Mucosa of stomach (tissue), 1 donor: ENCODE data around the gene NABP1.

Experiments used
- H3K27me3 ChIP-seq: one replicate; pipeline ENCODE4 v1.7.0; 2013; ENCODE audit warnings: mild to moderate bottlenecking, low read length; ENCODE audit not compliant: control insufficient read depth, insufficient read depth
- H3K36me3 ChIP-seq: one replicate; pipeline ENCODE4 v1.7.0; 2013; ENCODE audit warnings: low read length; ENCODE audit not compliant: control insufficient read depth, insufficient read depth
- H3K4me1 ChIP-seq: one replicate; pipeline ENCODE4 v1.7.0; 2013; ENCODE audit warnings: mild to moderate bottlenecking, low read length; ENCODE audit not compliant: control insufficient read depth, insufficient read depth
- H3K4me3 ChIP-seq: one replicate; pipeline ENCODE4 v1.7.0; 2013; ENCODE audit warnings: low read length
- H3K9ac ChIP-seq: one replicate; pipeline ENCODE4 v1.7.0; 2013; ENCODE audit warnings: mild to moderate bottlenecking, low read length, moderate library complexity
- H3K9me3 ChIP-seq: one replicate; pipeline ENCODE4 v1.7.0; 2013; ENCODE audit warnings: mild to moderate bottlenecking, low read length, moderate library complexity; ENCODE audit not compliant: control insufficient read depth
- donor health status: Pancreatic carcinoma.

Gene NABP1

DNA sequence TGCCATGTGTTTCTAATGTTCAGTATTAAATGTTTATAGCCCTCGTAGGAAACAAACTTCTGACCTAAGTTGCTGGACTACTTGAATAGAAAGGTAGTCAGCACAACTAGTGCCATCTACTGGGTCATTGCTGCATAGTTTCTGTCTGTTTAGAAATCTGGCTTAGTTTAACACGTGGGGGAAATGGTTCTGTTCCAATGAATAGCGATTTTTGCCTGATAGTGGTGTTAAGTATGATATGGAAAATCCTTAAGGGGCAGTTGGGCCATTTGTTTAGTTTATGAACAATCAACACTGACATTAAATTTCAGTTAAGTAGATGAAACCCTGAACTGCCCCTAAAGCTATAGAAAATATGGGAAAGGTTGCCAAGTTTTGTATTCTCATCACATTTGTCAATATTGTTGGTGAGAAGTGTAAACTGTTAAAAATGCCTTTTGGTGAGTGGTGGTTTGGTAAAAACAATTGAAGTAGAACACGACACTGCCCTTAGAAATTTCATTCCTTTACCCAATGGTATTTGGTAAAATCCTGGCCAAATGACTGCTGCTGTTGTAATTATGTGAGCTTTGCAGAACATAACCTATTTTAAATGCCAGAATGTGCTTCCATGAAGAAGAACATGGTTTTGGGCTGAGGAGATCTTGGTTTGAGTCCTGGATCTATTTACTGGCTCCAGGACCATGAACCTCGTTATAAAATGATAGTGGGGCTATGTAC is 13.2 kb downstream of the NABP1 start:
- no peaks in the 10 kb centered on the region for H3K27me3 ChIP-seq
- no peak overlapping the region for H3K4me3 ChIP-seq
- H3K36me3 ChIP-seq: no peaks in the 10 kb centered on the region
- H3K9me3 ChIP-seq: no peaks in the 10 kb centered on the region
- no peak overlapping the region for H3K9ac ChIP-seq
- peaks cover 17% of the 10 kb centered on the region for H3K4me1 ChIP-seq

DNA sequence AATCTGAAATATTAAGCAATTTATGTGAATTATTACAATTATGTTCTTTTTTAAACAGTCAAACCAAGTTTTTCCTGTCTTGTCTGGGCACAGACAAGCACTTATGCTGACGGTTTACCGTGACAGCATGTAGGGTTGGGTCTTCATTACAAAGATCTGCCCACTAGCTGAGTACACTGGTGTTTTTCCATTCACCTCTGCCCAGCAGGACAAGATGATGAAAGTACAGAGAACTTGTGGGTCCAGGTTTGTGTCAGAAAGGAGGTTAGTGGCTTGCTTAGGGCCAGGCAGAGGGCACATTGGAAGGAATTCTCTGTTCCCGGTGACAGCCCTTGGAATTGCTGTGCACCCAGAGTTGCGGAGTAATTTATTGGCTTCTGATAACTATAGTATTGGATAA is 14.0 kb downstream of the NABP1 start:
- H3K27me3 ChIP-seq: no peaks in the 10 kb centered on the region

DNA sequence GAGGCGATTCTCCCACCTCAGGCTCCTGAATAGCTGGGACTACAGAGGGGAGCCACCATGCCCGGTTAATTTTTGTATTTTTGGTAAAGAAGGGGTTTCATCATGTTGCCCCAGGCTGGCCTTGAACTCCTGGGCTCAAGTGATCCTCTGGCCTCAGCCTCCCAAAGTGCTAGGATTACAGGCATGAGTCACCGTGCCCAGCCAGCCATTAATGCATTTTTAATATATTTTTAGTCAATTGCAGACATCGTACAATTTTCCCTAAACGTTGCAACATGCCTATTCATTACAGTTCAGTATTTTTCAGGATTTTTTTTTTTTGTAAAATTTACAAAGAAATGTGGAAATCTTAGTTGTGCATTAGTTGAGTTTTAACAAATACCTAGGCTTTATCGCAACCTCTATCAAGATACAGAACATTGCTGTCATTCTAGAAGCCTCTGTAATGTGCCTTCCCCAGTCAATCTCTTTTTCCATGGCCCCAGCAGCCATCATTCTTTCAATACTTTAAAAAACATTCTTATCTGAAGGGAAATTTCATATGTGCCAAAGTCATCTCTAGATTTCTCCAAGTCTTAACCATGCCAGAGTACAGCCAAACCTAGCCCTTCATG is 14.7 kb downstream of the NABP1 start:
- Histone ChIP-seq H3K9ac (no peak overlapping the region), H3K36me3 (no peaks in the 10 kb centered on the region), H3K4me3 (no peak overlapping the region), H3K9me3 (no peaks in the 10 kb centered on the region), H3K27me3 (no peaks in the 10 kb centered on the region), H3K4me1 (peaks cover 17% of the 10 kb centered on the region)

More for the DNA sequence above, 14.0 kb downstream of the NABP1 start:
- no peak overlapping the region for H3K4me3 ChIP-seq
- no peaks in the 10 kb centered on the region for H3K9me3 ChIP-seq
- H3K9ac ChIP-seq: no peak overlapping the region
- peaks cover 17% of the 10 kb centered on the region for H3K4me1 ChIP-seq
- no peaks in the 10 kb centered on the region for H3K36me3 ChIP-seq

DNA sequence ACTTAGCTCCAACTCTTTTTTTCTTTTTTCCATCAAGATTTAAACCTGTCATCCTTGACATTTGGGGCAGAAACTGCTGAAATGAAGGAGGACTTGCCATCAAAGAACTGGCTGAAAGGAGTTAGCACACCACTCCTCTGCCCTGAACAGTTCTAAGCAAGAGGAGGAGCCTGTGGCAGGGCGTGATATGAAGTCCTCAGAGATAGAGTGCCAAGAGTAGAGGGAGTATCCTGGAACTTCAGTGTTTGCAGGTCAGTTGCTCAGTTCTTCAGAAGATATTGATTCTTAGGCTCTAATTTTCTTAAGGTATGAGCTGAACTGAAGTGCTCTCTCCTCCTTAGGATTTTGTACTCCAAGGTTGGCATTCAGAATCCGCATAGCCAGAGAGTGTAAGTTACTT is 15.2 kb downstream of the NABP1 start:
- no peak overlapping the region for H3K9ac ChIP-seq
- no peaks in the 10 kb centered on the region for H3K27me3 ChIP-seq
- no peak overlapping the region for H3K4me3 ChIP-seq

DNA sequence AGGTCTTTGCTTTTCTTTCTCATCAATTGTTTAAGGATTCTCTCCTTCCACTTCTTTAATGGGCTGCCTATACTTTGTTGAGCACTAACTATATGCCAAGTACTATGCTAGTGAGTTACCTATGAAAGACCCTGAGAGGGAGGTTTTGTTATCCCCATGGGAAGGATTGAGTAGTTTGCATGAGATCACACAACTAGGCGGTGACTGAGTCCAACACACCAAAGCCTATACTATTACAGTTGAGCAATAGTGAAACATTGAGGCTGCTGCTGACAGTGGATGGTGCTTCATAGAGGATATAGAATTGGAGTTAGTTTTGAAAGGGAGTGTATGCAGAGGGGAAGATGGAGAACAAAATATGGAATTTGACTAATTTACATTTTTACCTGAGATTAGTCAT is 15.8 kb downstream of the NABP1 start:
- Histone ChIP-seq H3K4me1 (peaks cover 13% of the 10 kb centered on the region), H3K27me3 (no peaks in the 10 kb centered on the region), H3K36me3 (no peaks in the 10 kb centered on the region), H3K4me3 (no peak overlapping the region), H3K9me3 (no peaks in the 10 kb centered on the region), H3K9ac (no peak overlapping the region)

More for the DNA sequence above, 15.2 kb downstream of the NABP1 start:
- H3K4me1 ChIP-seq: peaks cover 17% of the 10 kb centered on the region
- H3K36me3 ChIP-seq: no peaks in the 10 kb centered on the region
- no peaks in the 10 kb centered on the region for H3K9me3 ChIP-seq

DNA sequence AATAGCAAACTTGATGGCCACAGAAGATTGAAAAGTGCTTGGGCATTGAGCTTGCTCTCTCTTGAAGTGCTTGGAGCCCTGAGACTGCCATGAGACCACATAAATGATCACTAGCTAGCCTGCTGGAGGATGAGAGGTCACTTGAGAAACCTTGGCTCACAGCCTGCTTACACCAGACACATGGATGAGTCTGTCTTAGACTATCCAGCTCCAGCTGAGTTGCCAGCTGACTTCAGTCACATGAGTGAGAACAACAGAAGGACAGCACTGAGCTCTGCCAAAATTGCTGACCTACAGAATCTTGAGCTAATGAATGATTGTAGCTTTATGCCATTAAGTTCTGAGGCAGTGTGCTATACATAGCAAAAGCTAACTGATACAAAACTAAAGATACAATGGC is 18.1 kb downstream of the NABP1 start:
- Histone ChIP-seq H3K27me3 (no peaks in the 10 kb centered on the region), H3K4me1 (no peaks in the 10 kb centered on the region), H3K9me3 (no peaks in the 10 kb centered on the region), H3K4me3 (no peak overlapping the region), H3K36me3 (no peaks in the 10 kb centered on the region), H3K9ac (no peak overlapping the region)

DNA sequence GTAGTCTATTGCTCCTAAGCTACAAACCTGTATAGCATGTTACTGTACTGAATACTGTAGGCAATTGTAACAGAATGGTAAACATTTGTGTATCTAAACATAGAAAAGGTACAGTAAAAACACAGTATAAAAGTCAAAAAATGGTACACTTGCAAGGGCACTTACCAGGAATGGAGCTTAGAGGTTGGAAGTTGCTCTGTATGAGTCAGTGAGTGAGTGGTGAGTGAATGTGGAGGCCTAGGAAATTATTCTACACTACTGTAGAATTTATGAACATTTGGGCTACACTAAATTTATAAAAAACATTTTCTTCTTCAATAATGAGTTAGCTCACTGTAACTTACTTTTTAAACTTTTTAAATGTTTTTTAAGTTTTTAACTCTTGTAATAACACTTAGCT is 19.0 kb downstream of the NABP1 start:
- no peaks in the 10 kb centered on the region for H3K9me3 ChIP-seq
- H3K9ac ChIP-seq: no peak overlapping the region
- H3K4me1 ChIP-seq: no peaks in the 10 kb centered on the region
- no peaks in the 10 kb centered on the region for H3K36me3 ChIP-seq
- H3K27me3 ChIP-seq: no peaks in the 10 kb centered on the region
- no peak overlapping the region for H3K4me3 ChIP-seq

DNA sequence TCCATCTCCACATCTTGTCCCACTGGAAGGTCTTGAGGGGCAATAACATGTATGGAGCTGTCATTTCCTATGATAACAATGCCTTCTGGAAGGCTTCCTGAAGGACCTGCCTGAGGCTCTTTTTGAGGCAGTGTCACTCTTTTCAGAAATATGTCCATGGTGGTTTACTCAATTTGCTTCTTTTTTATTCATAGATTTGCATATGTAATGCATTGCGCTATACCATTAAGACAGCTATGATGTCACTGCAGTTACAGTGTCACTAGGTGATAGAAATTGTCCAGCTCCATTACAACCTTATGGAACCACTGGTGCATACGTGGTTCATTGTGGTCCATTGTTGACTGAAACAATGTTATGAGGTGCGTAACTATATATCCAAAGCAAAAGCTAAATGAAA is 19.9 kb downstream of the NABP1 start:
- no peaks in the 10 kb centered on the region for H3K4me1 ChIP-seq
- H3K4me3 ChIP-seq: no peak overlapping the region
- H3K9ac ChIP-seq: no peak overlapping the region
- H3K9me3 ChIP-seq: no peaks in the 10 kb centered on the region
- H3K36me3 ChIP-seq: no peaks in the 10 kb centered on the region
- no peaks in the 10 kb centered on the region for H3K27me3 ChIP-seq

DNA sequence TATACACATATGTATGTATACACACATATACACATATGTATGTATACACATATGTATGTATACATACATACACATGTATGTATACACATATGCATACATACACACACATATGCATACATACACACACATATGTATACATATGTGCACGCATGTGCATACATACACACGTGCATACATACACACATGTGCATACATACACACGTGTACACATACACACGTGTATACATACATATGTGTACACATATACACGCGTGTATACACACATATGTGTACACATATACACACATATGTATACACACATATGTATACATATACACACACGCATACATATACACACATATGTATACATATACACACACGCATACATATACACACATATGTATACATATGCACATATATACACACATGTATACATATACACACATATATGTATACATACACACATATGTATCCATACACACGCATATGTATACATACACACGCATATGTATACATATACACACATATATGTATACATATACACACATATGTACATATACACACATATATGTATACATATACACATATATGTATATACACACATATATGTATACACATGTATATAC is 21.5 kb downstream of the NABP1 start:
- no peaks in the 10 kb centered on the region for H3K36me3 ChIP-seq

DNA sequence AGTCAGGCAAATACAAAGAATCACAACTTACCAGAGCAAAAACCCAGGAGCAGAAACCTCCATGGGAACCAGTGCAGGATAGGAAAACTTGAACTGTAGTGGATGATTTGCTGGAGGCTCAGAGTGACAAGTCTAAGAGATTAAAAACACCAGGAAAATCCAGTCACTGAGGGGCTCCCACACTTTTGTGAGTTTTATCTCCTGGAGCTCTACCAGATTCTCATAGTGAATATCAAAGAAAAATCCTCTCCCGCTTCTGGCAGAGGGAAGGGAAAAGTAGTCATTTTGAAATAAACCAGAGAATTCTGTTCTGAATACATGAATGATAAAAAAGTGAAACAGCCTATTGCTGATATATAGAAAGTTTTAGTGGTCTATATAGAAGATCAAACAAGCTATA is 23.1 kb downstream of the NABP1 start:
- Histone ChIP-seq H3K9me3 (no peaks in the 10 kb centered on the region), H3K4me3 (no peak overlapping the region), H3K36me3 (no peaks in the 10 kb centered on the region), H3K9ac (no peak overlapping the region), H3K4me1 (no peaks in the 10 kb centered on the region), H3K27me3 (no peaks in the 10 kb centered on the region)

More for the DNA sequence above, 21.5 kb downstream of the NABP1 start:
- no peak overlapping the region for H3K9ac ChIP-seq
- no peaks in the 10 kb centered on the region for H3K4me1 ChIP-seq
- H3K9me3 ChIP-seq: no peaks in the 10 kb centered on the region
- no peaks in the 10 kb centered on the region for H3K27me3 ChIP-seq
- H3K4me3 ChIP-seq: no peak overlapping the region

DNA sequence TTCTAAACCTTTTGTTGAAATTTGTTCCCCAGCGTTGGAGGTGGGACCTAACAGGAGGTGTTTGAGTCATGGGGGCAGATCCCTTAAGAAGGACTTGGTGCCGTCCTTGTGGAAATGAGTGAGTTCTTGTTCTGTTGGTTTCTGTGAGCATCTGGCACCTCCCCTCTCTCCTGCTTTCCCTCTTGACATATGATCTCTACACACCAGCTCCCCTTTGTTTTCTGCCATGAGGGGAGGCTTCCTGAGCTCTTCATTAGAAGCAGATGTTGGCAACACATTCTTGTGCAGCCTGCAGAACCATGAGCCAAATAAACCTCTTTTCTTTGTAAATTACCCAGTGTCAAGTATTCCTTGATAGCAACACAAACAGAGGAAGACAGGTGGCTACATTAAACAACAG is 23.8 kb downstream of the NABP1 start:
- Histone ChIP-seq H3K4me3 (no peak overlapping the region), H3K4me1 (no peaks in the 10 kb centered on the region), H3K9ac (no peak overlapping the region)

DNA sequence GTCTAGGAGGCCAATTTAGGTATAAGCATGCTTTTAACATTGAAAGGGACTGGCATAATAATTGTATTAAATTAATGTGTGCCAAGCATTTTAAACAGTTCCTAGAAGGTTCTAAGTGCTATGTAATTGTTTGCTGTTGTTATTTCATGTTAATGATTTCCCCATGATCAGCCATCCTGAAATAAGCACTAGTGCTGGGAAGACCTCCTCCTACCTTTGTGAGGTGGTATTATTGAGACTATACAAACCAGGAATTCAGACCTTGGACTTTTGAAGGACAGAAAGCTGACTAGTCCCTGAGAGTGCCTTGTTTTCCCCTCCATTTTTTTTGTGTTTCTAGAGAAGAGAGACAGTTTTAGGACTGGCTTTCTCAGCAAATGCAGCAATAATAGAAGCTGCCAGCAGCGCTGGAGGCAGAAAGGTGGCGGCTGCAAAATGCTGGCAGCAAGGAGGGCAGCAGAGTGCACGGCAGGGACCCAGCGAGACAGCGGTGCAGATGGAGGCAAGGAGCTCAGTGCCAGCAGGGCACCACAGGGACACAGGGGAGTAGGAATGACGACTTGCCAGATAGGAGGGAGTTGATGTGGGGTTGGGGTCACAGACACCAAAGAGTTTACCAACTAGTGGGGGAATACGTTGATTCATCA is 25.3 kb downstream of the NABP1 start:
- Histone ChIP-seq H3K9ac (no peak overlapping the region), H3K9me3 (no peaks in the 10 kb centered on the region), H3K4me1 (no peaks in the 10 kb centered on the region)

More for the DNA sequence above, 23.8 kb downstream of the NABP1 start:
- Histone ChIP-seq H3K9me3 (no peaks in the 10 kb centered on the region), H3K36me3 (no peaks in the 10 kb centered on the region), H3K27me3 (no peaks in the 10 kb centered on the region)

More for the DNA sequence above, 25.3 kb downstream of the NABP1 start:
- no peaks in the 10 kb centered on the region for H3K27me3 ChIP-seq
- no peaks in the 10 kb centered on the region for H3K36me3 ChIP-seq
- no peak overlapping the region for H3K4me3 ChIP-seq
